ENCODE data around the gene PDE4A. TPM values are rescaled to one million over a fixed set of nuclear protein-coding genes. Genes with fewer than 3 reads are reported as not detected.

PDE4A gene
- total and polyA plus RNA-seq, 2 of the 8 experiments (the other 6 are each of a cell fraction or from before 2014, with no cell fraction given): 2.0 to 4.4 TPM

- no peak for TF ChIP-seq ZNF274 (IDR thresholded peaks at IDR 0.05; ENCODE audit: borderline replicate concordance, extremely low read depth, low read length)
Measured at GRCh38 chr19:10510301-10510802, 90.0 kb downstream of the PDE4A start (continued).

Data from H1 (cell line).